OCI-LY7 (cell line): ENCODE results near the gene CRADD. TPM values are rescaled to one million over a fixed set of nuclear protein-coding genes. Genes with fewer than 3 reads are reported as not detected.

Experiments used
- BruUV-seq: library from RNA; stranded (reverse); fragments of 400-500 nt; replicated peaks from 2 replicates; lab custom pipeline; 2021; lab: Mats Ljungman, UMichigan
- CTCF ChIA-PET: fragments of 300-600 bp; sonication (Branson Sonifier 250); formaldehyde crosslinking; loops from one replicate; lab custom pipeline; 2022; ENCODE audit warnings: antibody characterized with exemption; ENCODE audit not compliant: unreplicated experiment; lab: Charles Lee
- POLR2A ChIA-PET: fragments of 300-600 bp; sonication (Branson Sonifier 250); formaldehyde crosslinking; loops from one replicate; lab custom pipeline; 2022; ENCODE audit warnings: antibody characterized with exemption; lab: Charles Lee
- DNase-seq: peaks from one replicate; pipeline ENCODE4 v3.0.0-alpha.2; 2015; ENCODE audit warnings: low spot score
- H2AFZ ChIP-seq: fragments of 200-600 bp; sonication (generic), shearing (Covaris generic); 2 replicates; pipeline ENCODE4 v1.6.1; 2014; ENCODE audit warnings: mild to moderate bottlenecking, antibody characterized with exemption, low read length, moderate library complexity
- H3K27ac ChIP-seq: fragments of 200-600 bp; sonication (generic); 2 replicates; pipeline ENCODE4 v1.5.1; 2014; ENCODE audit warnings: mixed run types, low read depth, mild to moderate bottlenecking, moderate library complexity, low read length, inconsistent platforms; ENCODE audit not compliant: poor library complexity, severe bottlenecking
- H3K36me3 ChIP-seq: fragments of 200-600 bp; sonication (generic); 2 replicates; pipeline ENCODE4 v1.6.1; 2014; ENCODE audit warnings: mild to moderate bottlenecking, antibody characterized with exemption, low read length, moderate library complexity, mixed read lengths; ENCODE audit not compliant: insufficient read depth
- H3K4me1 ChIP-seq: fragments of 200-600 bp; sonication (generic); 2 replicates; pipeline ENCODE4 v1.5.1; 2014; ENCODE audit warnings: mild to moderate bottlenecking, low read length; ENCODE audit not compliant: insufficient read depth, poor library complexity, severe bottlenecking
- H3K4me2 ChIP-seq: fragments of 200-600 bp; sonication (generic); 2 replicates; pipeline ENCODE4 v1.6.1; 2014; ENCODE audit warnings: mild to moderate bottlenecking, low read length
- H3K4me3 ChIP-seq: fragments of 200-600 bp; sonication (generic); 2 replicates; pipeline ENCODE4 v1.5.1; 2014; ENCODE audit warnings: mild to moderate bottlenecking, low read depth, low read length; ENCODE audit not compliant: poor library complexity, severe bottlenecking
- H3K79me2 ChIP-seq: fragments of 200-600 bp; sonication (generic); 2 replicates; pipeline ENCODE4 v1.6.1; 2016; ENCODE audit warnings: low read depth, mild to moderate bottlenecking, low read length, moderate library complexity, mixed read lengths; ENCODE audit not compliant: insufficient read depth
- H3K9me2 ChIP-seq: fragments of 200-600 bp; sonication (generic); 2 replicates; pipeline ENCODE4 v1.6.1; 2016; ENCODE audit warnings: mild to moderate bottlenecking, low read length, mixed read lengths; ENCODE audit not compliant: insufficient read depth
- H3K9me3 ChIP-seq: fragments of 200-600 bp; sonication (generic); 2 replicates; pipeline ENCODE4 v1.6.1; 2014; ENCODE audit warnings: mild to moderate bottlenecking, mixed run types, low read length, mixed read lengths
- H4K20me1 ChIP-seq: fragments of 200-600 bp; sonication (generic); 2 replicates; pipeline ENCODE4 v1.6.1; 2014; ENCODE audit warnings: mild to moderate bottlenecking, antibody characterized with exemption, low read length, moderate library complexity, mixed read lengths; ENCODE audit not compliant: insufficient read depth
- CTCF ChIP-seq: fragments of 200-600 bp; sonication (generic); conservative IDR thresholded peaks from 2 replicates; pipeline ENCODE4 v1.5.1; 2014; ENCODE audit warnings: mild to moderate bottlenecking, antibody characterized with exemption, low read length, moderate library complexity, mixed read lengths
- EZH2phosphoT487 ChIP-seq: fragments of 200-600 bp; sonication (generic); IDR thresholded peaks from 2 replicates; pipeline ENCODE4 v1.6.1; 2018; ENCODE audit warnings: low read depth, borderline replicate concordance, mild to moderate bottlenecking, mixed run types, antibody characterized with exemption, low read length, moderate library complexity, mixed read lengths
- intact Hi-C: fragments of 100-400 bp; cut with micrococcal nuclease; formaldehyde crosslinking; loops from one replicate; pipeline ENCODE4 v1.10.0; 2022; ENCODE audit not compliant: unreplicated experiment
- total RNA-seq, 2 experiments: library from RNA; depleted of rRNA in 1 of 2; stranded (reverse); fragments of >200 nt in 1 of 2; shearing (Covaris generic) in 1 of 2; gene quantifications; 2 replicates each; pipeline ENCODE4 v1.2.3, GENCODE V29; 2014 to 2022

The CRADD gene
- total RNA-seq, 2 experiments from 2014 or later: 10.5 to 16.8 TPM

- BruUV-seq: no TSS peak
- no peak overlapping the region for H3K4me3 ChIP-seq
- ChIA-PET CTCF (no interaction called here), POLR2A (interaction anchor here (0.5 to 0.7 kb wide), 3 partner anchors 143 to 193 kb away, joined by 3 read pairs; no protein-coding TSS in a partner anchor)
- no peak overlapping the region for H3K4me2 ChIP-seq
- no peak for DNase-seq
- no peaks in the 10 kb centered on the region for H3K36me3 ChIP-seq
- TF ChIP-seq EZH2phosphoT487: no peak
- no peak for TF ChIP-seq CTCF
- H2AFZ ChIP-seq: no peak overlapping the region
- H3K9me3 ChIP-seq: no peaks in the 10 kb centered on the region
- intact Hi-C loops: no loop called here
- H3K79me2 ChIP-seq: no peaks in the 10 kb centered on the region
- H3K9me2 ChIP-seq: no peaks in the 10 kb centered on the region
- H3K27ac ChIP-seq: no peak overlapping the region
- no peaks in the 10 kb centered on the region for H3K4me1 ChIP-seq
- H4K20me1 ChIP-seq: no peaks in the 10 kb centered on the region
These were observed 115.8 kb downstream of the CRADD start for GRCh38 chr12:93793007-93793406.

GRCh38 chr12:93793983-93794382 is 116.8 kb downstream of the CRADD start:
- no peaks in the 10 kb centered on the region for H3K9me2 ChIP-seq
- H2AFZ ChIP-seq: no peak overlapping the region
- CTCF ChIA-PET: no interaction called here
- DNase-seq: no peak
- H3K4me2 ChIP-seq: no peak overlapping the region
- BruUV-seq: no TSS peak
- POLR2A ChIA-PET: interaction anchor here (0.6 kb wide), 1 partner anchor 24 kb away, joined by 3 read pairs; no protein-coding TSS in a partner anchor
- no peak for TF ChIP-seq EZH2phosphoT487
- no peak for TF ChIP-seq CTCF
- H3K79me2 ChIP-seq: no peaks in the 10 kb centered on the region
- H3K4me3 ChIP-seq: no peak overlapping the region
- no peaks in the 10 kb centered on the region for H3K4me1 ChIP-seq
- no peaks in the 10 kb centered on the region for H3K9me3 ChIP-seq
- intact Hi-C loops: no loop called here
- H3K36me3 ChIP-seq: no peaks in the 10 kb centered on the region
- no peak overlapping the region for H3K27ac ChIP-seq
- H4K20me1 ChIP-seq: no peaks in the 10 kb centered on the region

- Histone ChIP-seq H3K36me3 (no peaks in the 10 kb centered on the region), H3K4me3 (no peak overlapping the region), H3K9me2 (no peaks in the 10 kb centered on the region), H2AFZ (no peak overlapping the region), H3K4me1 (no peaks in the 10 kb centered on the region), H3K27ac (no peak overlapping the region), H3K9me3 (no peaks in the 10 kb centered on the region), H3K4me2 (no peak overlapping the region), H4K20me1 (no peaks in the 10 kb centered on the region), H3K79me2 (no peaks in the 10 kb centered on the region)
- POLR2A ChIA-PET: no interaction called here
- DNase-seq: no peak
- intact Hi-C loops: no loop called here
- CTCF ChIA-PET: no interaction called here
- BruUV-seq: no TSS peak
- no peak for TF ChIP-seq CTCF
- no peak for TF ChIP-seq EZH2phosphoT487
These were observed 117.6 kb downstream of the CRADD start for GRCh38 chr12:93794738-93795137.
